K562 (cell line): ENCODE results near the gene KIFC3. TPM values are rescaled to one million over a fixed set of nuclear protein-coding genes. Genes with fewer than 3 reads are reported as not detected.

Source experiments
- ARNT ChIP-seq, 2 experiments: fragments of 450-650 bp; IDR thresholded peaks; 2 replicates each; pipeline ENCODE4 v1.6.1; 2016; ENCODE audit warnings: mild to moderate bottlenecking in 1 of 2
- CEBPZ ChIP-seq: fragments of 150-350 bp; IDR thresholded peaks from 2 replicates; pipeline ENCODE4 v1.6.1; 2014; ENCODE audit warnings: low read depth, mild to moderate bottlenecking, low read length, borderline replicate concordance
- CTBP1 ChIP-seq: fragments of 450-650 bp; IDR thresholded peaks from 2 replicates; pipeline ENCODE4 v1.6.1; 2016; ENCODE audit warnings: borderline replicate concordance
- DEAF1 ChIP-seq: fragments of 450-650 bp; formaldehyde crosslinking; IDR thresholded peaks from 2 replicates; pipeline ENCODE4 v1.4.0; 2020; ENCODE audit warnings: mild to moderate bottlenecking, moderate library complexity
- E2F5 ChIP-seq: sonication (generic); formaldehyde crosslinking; IDR thresholded peaks from 2 replicates; pipeline ENCODE4 v1.8.0; 2022; ENCODE audit warnings: mild to moderate bottlenecking, missing genetic modification reagents
- HMGN3 ChIP-seq: IDR thresholded peaks from 2 replicates; pipeline ENCODE4 v1.6.1; 2011; ENCODE audit warnings: borderline replicate concordance, low read depth, mild to moderate bottlenecking, mixed read lengths, low read length; ENCODE audit not compliant: insufficient read length; ENCODE audit errors: extremely low read depth
- JUND ChIP-seq, 2 experiments: IDR thresholded peaks; 2 replicates in 1 of 2; 3 replicates in 1 of 2; pipeline ENCODE4 v1.6.1; 2011; ENCODE audit warnings: borderline replicate concordance in 2 of 2, low read depth in 2 of 2, low read length in 2 of 2, improper control_type of control experiment in 1 of 2, missing biosample characterization in 1 of 2, missing genetic modification characterization in 1 of 2, missing genetic modification reagents in 1 of 2
- LARP7 ChIP-seq: fragments of 450-650 bp; IDR thresholded peaks from 2 replicates; pipeline ENCODE4 v1.6.1; 2016
- MAFF ChIP-seq: IDR thresholded peaks from 2 replicates; pipeline ENCODE4 v1.6.1; 2012; ENCODE audit warnings: low read length, improper control_type of control experiment
- MAZ ChIP-seq, 2 experiments: fragments of 450-650 bp in 1 of 2; sonication (generic) in 1 of 2; formaldehyde crosslinking; IDR thresholded peaks in 1 of 2; conservative IDR thresholded peaks in 1 of 2; 2 replicates each; pipeline versions ENCODE4 v1.4.0 to v1.5.0; 2020; ENCODE audit warnings: mild to moderate bottlenecking in 1 of 2, missing genetic modification reagents in 1 of 2
- PHTF2 ChIP-seq: fragments of 250-450 bp; sonication (Bioruptor Pico); IDR thresholded peaks from 2 replicates; pipeline ENCODE4 v1.5.0; 2021; ENCODE audit warnings: mild to moderate bottlenecking
- SLC30A9 ChIP-seq: fragments of 250-450 bp; sonication (Bioruptor Pico); IDR thresholded peaks from 2 replicates; pipeline ENCODE4 v1.8.0; 2022; ENCODE audit warnings: mild to moderate bottlenecking, moderate library complexity
- SMARCE1 ChIP-seq: fragments of 450-650 bp; IDR thresholded peaks from 2 replicates; pipeline ENCODE4 v1.7.1; 2016; ENCODE audit warnings: mild to moderate bottlenecking
- SREBF2 ChIP-seq: sonication (generic); formaldehyde crosslinking; IDR thresholded peaks from 2 replicates; pipeline ENCODE4 v1.4.0; 2020; ENCODE audit warnings: mild to moderate bottlenecking, missing genetic modification reagents
- TFAP4 ChIP-seq: sonication (generic); formaldehyde crosslinking; IDR thresholded peaks from 2 replicates; pipeline ENCODE4 v1.8.0; 2022; ENCODE audit warnings: missing genetic modification reagents, mild to moderate bottlenecking, moderate library complexity, borderline replicate concordance
- TFE3 ChIP-seq: fragments of 450-650 bp; formaldehyde crosslinking; IDR thresholded peaks from 2 replicates; pipeline ENCODE4 v1.4.0; 2020; ENCODE audit warnings: mild to moderate bottlenecking, mixed read lengths
- THRB ChIP-seq: fragments of 450-650 bp; formaldehyde crosslinking; conservative IDR thresholded peaks from 2 replicates; pipeline ENCODE4 v1.4.0; 2022; ENCODE audit warnings: mild to moderate bottlenecking, missing genetic modification characterization
- polyA plus RNA-seq, 8 experiments: library from polyadenylated mRNA; depleted of rRNA in 4 of 8; stranded (reverse) in 5 of 8; unstranded in 3 of 8; fragments of >200 nt; fragmentation: Nextera tagmentation in 2 of 8; fragmentation: Illumina TruSeq in 1 of 8; extraction: Ambion mirVana in 2 of 8; extraction: Trizol in 1 of 8; gene quantifications; 2 replicates each; pipeline versions ENCODE4 v1.2.1 to v1.2.3, GENCODE V29; 2011 to 2014; ENCODE audit warnings: inconsistent platforms in 1 of 8, missing spikeins in 1 of 8
- total RNA-seq, 7 experiments: library from RNA; depleted of rRNA in 6 of 7; stranded (reverse); fragments of >200 nt in 6 of 7; fragmentation: Illumina TruSeq in 2 of 7; extraction: Trizol in 2 of 7; gene quantifications; 2 replicates each; pipeline versions ENCODE4 v1.2.1 to v1.2.3, GENCODE V29; 2011 to 2021; ENCODE audit warnings: low replicate concordance in 1 of 7

Gene KIFC3
- total and polyA plus RNA-seq, 9 of the 15 experiments (the other 6 are each of a cell fraction or from before 2014, with no cell fraction given), result 0.23 to 105 (median 26.2) TPM

- TF ChIP-seq DEAF1 (CRISPR knock-in tag), result peak; percentile 74
- TF ChIP-seq PHTF2 (CRISPR knock-in tag), result no peak
- no peak for TF ChIP-seq SMARCE1
- no peak for TF ChIP-seq SREBF2 (CRISPR knock-in tag)
- TF ChIP-seq JUND (IDR thresholded peaks at IDR 0.05; ENCODE audit: borderline replicate concordance, low read depth, low read length), result peak; percentile 45; the same call in 1 of the 2 replicates
- no peak; the same call in 2 of the 3 replicates for TF ChIP-seq JUND (tag; IDR thresholded peaks at IDR 0.05; ENCODE audit: borderline replicate concordance, low read depth, low read length)
- no peak for TF ChIP-seq THRB (CRISPR knock-in tag)
- peak in 1 of 2 experiments; percentile 32; a peak in 1 of 4 replicates for TF ChIP-seq MAZ (CRISPR knock-in tag; conservative IDR thresholded peaks at IDR 0.05 in 1 of 2, IDR thresholded peaks at IDR 0.05 in 1 of 2)
- TF ChIP-seq CTBP1, result peak; percentile 90; the same call in 1 of the 2 replicates
- no peak for TF ChIP-seq ARNT (IDR thresholded peaks at IDR 0.05)
- TF ChIP-seq HMGN3, result no peak
- TF ChIP-seq E2F5, result no peak
- no peak for TF ChIP-seq CEBPZ
- TF ChIP-seq TFE3 (CRISPR knock-in tag), result no peak
- TF ChIP-seq LARP7, result no peak
- TF ChIP-seq MAFF, result no peak
- TF ChIP-seq TFAP4 (CRISPR knock-in tag), result peak; percentile 29; the same call in 1 of the 2 replicates
- no peak for TF ChIP-seq SLC30A9 (CRISPR knock-in tag)
Measured at GRCh38 chr16:57720142-57720575, 82.1 kb downstream of the KIFC3 start (continued).
